Skeletal muscle tissue (tissue), 4 donors: ENCODE data around the gene KLRC3. TPM values are rescaled to one million over a fixed set of nuclear protein-coding genes. Genes with fewer than 3 reads are reported as not detected.
"Not testable (repeated sequence)": the region's sequence is repeated elsewhere in the genome, so short reads cannot be mapped to it uniquely, and the experiment has no call there.

Experiments
- H3K27ac ChIP-seq: one replicate; pipeline ENCODE4 v1.7.0; 2013; ENCODE audit warnings: mild to moderate bottlenecking, low read depth, low read length, inconsistent platforms
- H3K27me3 ChIP-seq, 3 donors: one replicate each; pipeline ENCODE4 v1.7.0; 2013; ENCODE audit warnings: low read length in 3 of 3; ENCODE audit not compliant: control insufficient read depth in 3 of 3, insufficient read depth in 3 of 3
- H3K36me3 ChIP-seq, 3 donors: one replicate each; pipeline ENCODE4 v1.7.0; 2013; ENCODE audit warnings: low read length in 3 of 3; ENCODE audit not compliant: control insufficient read depth in 3 of 3, insufficient read depth in 3 of 3
- H3K4me1 ChIP-seq, 3 donors: one replicate each; pipeline ENCODE4 v1.7.0; 2013; ENCODE audit warnings: low read length in 3 of 3, mild to moderate bottlenecking in 3 of 3; ENCODE audit not compliant: control insufficient read depth in 3 of 3, insufficient read depth in 3 of 3
- H3K4me3 ChIP-seq, 3 donors: one replicate each; pipeline ENCODE4 v1.7.0; 2013; ENCODE audit warnings: low read length in 3 of 3
- H3K9ac ChIP-seq, 3 donors: one replicate each; pipeline ENCODE4 v1.7.0; 2013; ENCODE audit warnings: low read length in 3 of 3, mild to moderate bottlenecking in 3 of 3, moderate library complexity in 2 of 3, low read depth in 1 of 3
- H3K9me3 ChIP-seq, 3 donors: one replicate each; pipeline ENCODE4 v1.7.0; 2013; ENCODE audit warnings: low read length in 3 of 3; ENCODE audit not compliant: control insufficient read depth in 3 of 3
- total RNA-seq: library from RNA; depleted of rRNA; stranded (reverse); fragments of >200 nt; gene quantifications from one replicate; pipeline ENCODE4 v1.2.3, GENCODE V29; 2014
- donor health status: Osteomylitis.

Gene KLRC3
- total RNA-seq: not detected

DNA sequence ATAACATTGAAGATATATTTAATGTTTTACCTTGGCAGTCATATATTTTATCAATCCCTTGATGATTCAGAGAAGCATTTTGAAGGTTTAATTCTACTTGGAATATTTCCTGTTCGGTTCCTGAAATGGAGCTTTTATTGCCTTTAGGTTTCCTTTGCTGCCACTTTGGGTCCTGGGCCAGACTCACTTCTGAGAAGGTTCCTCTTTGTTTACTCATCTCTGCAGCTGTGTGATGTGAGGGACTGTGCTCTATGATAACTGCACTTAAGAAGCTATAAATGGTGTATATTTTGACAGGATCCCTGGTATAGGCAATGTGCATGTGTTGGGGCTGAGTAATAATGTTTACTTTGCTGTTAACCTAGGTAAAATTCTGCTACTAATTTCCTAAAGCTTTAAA, at the start of gene KLRC3:
KLRC3 (minus strand) TSS at position 262 of the 400 bp plus-strand sequence; CDS start at position 217, 45 bp downstream.
- H3K9ac ChIP-seq, H3K4me3 ChIP-seq, H3K4me1 ChIP-seq, H3K36me3 ChIP-seq, H3K27me3 ChIP-seq, H3K9me3 ChIP-seq, H3K27ac ChIP-seq: not testable (repeated sequence)

DNA sequence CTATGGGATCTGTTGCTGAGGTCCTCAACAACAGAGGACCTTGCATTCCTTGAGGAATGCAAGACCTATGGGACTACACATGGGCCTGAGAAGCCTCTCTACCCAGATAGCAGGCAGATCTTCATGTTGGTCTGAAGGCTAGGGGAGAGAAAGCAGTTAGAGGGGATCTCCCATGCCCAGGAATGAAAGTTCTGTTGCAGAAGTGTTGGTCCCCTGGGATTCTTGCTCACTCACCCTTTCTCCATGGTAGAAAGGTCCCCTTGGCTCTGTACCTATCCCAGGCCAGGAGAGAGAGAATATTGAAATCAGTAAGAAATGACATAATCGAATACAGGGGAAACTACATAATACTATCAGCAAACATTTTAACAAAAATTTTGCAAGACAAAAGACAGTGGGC, 49.3 kb upstream of the KLRC3 start:
- H3K27me3 ChIP-seq: peaks cover 0 to 2% (median 0%) of the 10 kb centered on the region in 3 donors
- no peaks in the 10 kb centered on the region for H3K9me3 ChIP-seq
- no peak overlapping the region for H3K4me3 ChIP-seq
- no peak overlapping the region for H3K9ac ChIP-seq
- no peaks in the 10 kb centered on the region for H3K36me3 ChIP-seq
- no peaks in the 10 kb centered on the region for H3K4me1 ChIP-seq
- H3K27ac ChIP-seq: no peak overlapping the region

DNA sequence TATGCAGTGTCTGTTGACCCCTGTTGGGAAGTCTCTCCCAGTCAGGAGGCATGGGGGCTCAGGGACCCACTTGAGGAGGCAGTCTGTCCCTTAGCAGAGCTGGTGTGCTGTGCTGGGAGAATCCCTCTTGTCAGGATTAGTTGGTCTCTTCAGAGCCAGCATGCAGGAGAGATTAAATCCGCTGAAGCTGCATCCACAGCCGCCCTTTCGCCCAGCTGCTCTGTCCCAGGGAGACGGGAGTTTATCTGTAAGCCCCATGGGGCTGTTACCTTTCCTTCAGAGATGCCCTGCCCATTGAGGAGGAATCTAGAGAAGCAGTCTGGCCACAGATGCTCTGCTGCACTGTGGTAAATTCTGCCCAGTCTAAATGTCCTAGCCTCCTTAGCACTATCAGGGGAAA, 45.9 kb upstream of the KLRC3 start:
- H3K27ac ChIP-seq: no peak overlapping the region
- H3K4me1 ChIP-seq: no peaks in the 10 kb centered on the region
- H3K36me3 ChIP-seq: no peaks in the 10 kb centered on the region
- H3K4me3 ChIP-seq: no peak overlapping the region
- H3K27me3 ChIP-seq: peaks cover 0 to 2% (median 0%) of the 10 kb centered on the region in 3 donors
- no peak overlapping the region for H3K9ac ChIP-seq
- no peaks in the 10 kb centered on the region for H3K9me3 ChIP-seq

DNA sequence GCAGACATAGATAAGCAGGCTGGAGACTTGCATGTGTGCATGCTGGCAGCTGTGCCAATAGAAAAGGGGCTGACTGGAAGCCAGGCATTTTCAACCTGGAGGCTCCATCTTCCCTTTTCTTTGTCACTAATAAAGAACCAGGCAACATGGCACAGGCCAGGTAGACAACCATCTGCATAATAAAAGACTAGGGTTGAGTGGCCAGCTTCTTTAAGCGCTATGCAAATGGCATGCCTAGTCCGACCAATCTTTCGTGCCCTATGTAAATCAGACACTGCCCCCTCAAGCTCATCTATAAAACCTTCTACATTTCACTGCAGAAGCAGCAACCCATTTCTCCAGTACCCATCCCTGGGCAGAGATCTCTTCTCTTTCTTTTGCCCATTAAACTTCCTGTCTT, 37.4 kb upstream of the KLRC3 start:
- no peak overlapping the region for H3K4me3 ChIP-seq

DNA sequence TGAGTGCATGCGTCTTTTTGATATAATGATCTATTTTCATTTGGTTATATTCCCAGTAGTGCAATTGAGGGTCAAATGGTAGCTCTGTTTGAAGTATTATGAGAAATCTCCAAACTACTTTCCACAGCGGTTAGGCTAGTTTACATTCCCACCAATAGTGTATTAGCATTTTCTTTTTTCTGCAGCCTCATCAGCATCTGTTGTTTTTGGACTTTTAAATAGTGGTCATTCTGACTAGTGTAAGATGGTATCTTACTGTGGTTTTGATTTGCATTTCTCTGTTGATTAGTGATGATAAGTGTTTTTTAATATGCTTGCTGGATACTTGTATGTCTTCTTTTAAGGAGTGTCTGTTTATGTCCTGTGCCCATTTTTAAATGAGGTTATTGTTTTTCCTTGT, 36.5 kb upstream of the KLRC3 start:
- no peaks in the 10 kb centered on the region for H3K27me3 ChIP-seq
- H3K9me3 ChIP-seq: peaks cover 0 to 12% (median 3%) of the 10 kb centered on the region in 3 donors
- H3K4me3 ChIP-seq: no peak overlapping the region
- no peaks in the 10 kb centered on the region for H3K4me1 ChIP-seq
- no peaks in the 10 kb centered on the region for H3K36me3 ChIP-seq
- no peak overlapping the region for H3K27ac ChIP-seq
- H3K9ac ChIP-seq: no peak overlapping the region

More for the DNA sequence above, 37.4 kb upstream of the KLRC3 start:
- H3K27ac ChIP-seq: no peak overlapping the region
- peaks cover 0 to 12% (median 3%) of the 10 kb centered on the region in 3 donors for H3K9me3 ChIP-seq
- H3K36me3 ChIP-seq: no peaks in the 10 kb centered on the region
- no peaks in the 10 kb centered on the region for H3K4me1 ChIP-seq
- no peaks in the 10 kb centered on the region for H3K27me3 ChIP-seq
- no peak overlapping the region for H3K9ac ChIP-seq

DNA sequence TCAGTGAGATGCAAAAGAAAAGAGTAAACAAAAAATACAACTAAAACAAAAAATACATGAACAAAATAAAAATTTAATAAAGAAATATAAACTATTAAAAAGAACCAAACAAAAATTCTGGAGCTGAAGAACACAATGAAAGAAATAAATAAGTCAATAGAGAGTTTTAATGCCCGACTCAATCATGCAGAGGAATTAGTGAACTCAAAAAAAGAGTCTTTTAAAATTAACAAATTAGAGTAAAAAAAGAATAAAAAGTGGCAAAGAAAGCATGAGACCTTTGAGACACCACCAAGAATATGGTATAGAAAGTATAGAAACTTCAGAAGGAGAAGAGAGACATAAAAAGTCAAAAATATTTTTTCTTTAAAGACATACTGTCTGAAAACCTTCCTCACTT, 35.4 kb upstream of the KLRC3 start:
- peaks cover 0 to 12% (median 3%) of the 10 kb centered on the region in 3 donors for H3K9me3 ChIP-seq
- H3K4me3 ChIP-seq: no peak overlapping the region
- no peak overlapping the region for H3K27ac ChIP-seq
- H3K4me1 ChIP-seq: no peaks in the 10 kb centered on the region
- no peaks in the 10 kb centered on the region for H3K27me3 ChIP-seq
- no peak overlapping the region for H3K9ac ChIP-seq
- no peaks in the 10 kb centered on the region for H3K36me3 ChIP-seq

DNA sequence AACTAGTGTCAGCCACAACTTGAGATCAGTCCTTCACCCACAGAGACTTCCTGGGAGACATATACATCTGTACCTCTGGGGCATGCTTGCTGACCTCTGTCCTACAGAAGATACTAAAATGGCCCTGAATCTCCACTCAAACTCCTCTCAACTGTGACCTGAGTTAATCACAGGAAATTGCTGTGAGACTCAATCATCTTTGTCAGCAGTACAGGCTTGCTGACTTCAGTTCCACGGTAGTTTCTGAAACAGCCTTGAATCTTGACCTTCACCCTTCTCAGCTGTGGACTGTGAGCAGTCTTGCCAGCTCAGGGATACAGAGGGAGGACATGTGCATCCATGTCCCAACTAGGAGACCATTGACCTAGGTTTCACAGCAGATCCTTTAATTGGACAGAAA, 34.1 kb upstream of the KLRC3 start:
- H3K27ac ChIP-seq: no peak overlapping the region

DNA sequence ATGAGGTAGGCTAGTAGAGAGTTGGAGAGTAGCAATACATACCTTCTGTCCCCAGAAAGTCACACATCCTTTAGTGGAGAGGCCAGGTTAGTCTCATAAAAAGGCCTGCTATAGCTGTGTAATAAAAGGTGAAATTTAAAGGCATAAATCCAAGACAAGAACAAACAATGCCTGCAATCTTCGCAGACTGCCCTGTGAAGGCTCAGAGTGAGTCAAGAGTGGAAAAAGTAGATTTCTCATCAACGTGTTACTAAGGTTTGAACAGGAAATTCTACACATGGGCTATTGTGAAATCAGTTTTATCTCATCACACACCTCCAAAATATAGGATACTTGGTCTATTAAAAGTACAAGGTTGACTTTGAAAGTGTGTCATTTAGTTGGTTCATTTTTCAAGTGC, 32.8 kb upstream of the KLRC3 start, which contains the start of gene KLRC1:
KLRC1 (minus strand) TSS at position 222 of the 400 bp plus-strand sequence. CDS start 2,221 bp downstream, outside the sequence.
- Histone ChIP-seq H3K36me3 (no peaks in the 10 kb centered on the region), H3K4me1 (no peaks in the 10 kb centered on the region), H3K9me3 (peaks cover 0 to 12% (median 3%) of the 10 kb centered on the region in 3 donors), H3K4me3 (no peak within 1 kb of the TSS), H3K9ac (no peak within 1 kb of the TSS), H3K27ac (no peak within 1 kb of the TSS), H3K27me3 (no peaks in the 10 kb centered on the region)

More for the DNA sequence above, 34.1 kb upstream of the KLRC3 start:
- H3K9me3 ChIP-seq: peaks cover 0 to 12% (median 3%) of the 10 kb centered on the region in 3 donors
- H3K4me3 ChIP-seq: no peak overlapping the region
- H3K4me1 ChIP-seq: no peaks in the 10 kb centered on the region
- H3K27me3 ChIP-seq: no peaks in the 10 kb centered on the region
- no peak overlapping the region for H3K9ac ChIP-seq
- H3K36me3 ChIP-seq: no peaks in the 10 kb centered on the region

DNA sequence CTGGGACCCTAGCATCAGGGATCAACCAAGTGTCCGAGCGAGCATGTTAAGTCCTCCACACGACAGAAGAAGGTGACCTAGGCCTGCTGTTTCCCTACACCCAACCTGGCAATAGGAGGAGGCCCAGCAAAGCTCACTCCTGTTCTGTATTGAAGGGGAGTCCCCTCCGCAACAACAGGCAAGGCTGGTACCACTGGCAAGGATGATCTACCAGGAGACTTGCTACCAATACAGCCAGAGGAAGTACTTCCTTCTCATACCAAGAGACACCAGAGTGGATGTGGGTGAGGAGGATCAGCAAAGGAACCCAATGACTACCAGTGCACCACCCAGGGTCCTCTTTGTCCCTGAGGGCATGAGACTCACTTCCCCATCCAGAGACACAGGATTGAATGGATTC, 27.8 kb upstream of the KLRC3 start:
- Histone ChIP-seq H3K27me3 (no peaks in the 10 kb centered on the region), H3K9me3 (no peaks in the 10 kb centered on the region), H3K27ac (no peak overlapping the region), H3K9ac (no peak overlapping the region), H3K4me3 (no peak overlapping the region), H3K4me1 (no peaks in the 10 kb centered on the region), H3K36me3 (no peaks in the 10 kb centered on the region)

DNA sequence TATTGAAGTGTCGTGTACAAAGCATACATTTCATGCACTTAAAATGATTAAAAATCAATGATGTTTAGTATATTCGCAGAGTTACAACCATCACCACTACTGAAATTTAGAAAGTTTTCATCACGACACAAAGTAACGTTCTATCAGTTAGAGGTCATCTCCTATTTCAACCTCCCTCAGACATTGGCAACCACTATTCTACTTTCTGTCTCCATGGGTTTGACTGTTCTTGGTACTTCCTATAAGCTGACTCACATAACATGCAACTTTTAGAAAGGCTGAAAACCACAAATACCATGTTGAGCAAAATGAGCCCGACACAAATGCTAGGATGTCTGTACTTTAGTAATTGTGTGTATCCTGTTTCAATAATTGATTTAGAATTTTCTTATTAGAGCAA, 25.7 kb upstream of the KLRC3 start:
- H3K9ac ChIP-seq, H3K4me3 ChIP-seq, H3K27me3 ChIP-seq, H3K4me1 ChIP-seq, H3K9me3 ChIP-seq, H3K36me3 ChIP-seq, H3K27ac ChIP-seq: not testable (repeated sequence)

DNA sequence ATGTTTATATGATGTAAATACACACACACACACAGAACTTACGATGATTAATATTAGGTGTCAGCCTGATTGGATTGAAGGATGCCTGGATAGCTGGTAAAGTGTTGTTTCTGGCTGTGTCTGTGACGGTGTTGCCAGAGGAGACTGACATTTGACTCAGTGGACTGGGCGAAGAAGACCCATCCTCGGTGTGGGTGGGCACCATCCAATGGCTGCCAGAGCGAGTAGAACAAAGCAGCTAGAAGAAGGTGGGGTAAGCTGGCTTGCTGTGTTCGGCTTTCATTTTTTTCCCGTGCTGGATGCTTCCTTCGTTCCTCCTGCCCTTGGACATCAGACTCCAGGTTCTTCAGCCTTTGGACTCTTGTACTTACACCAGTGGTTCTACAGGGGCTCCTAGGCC, 20.7 kb upstream of the KLRC3 start:
- H3K36me3 ChIP-seq, H3K4me3 ChIP-seq, H3K27me3 ChIP-seq, H3K4me1 ChIP-seq, H3K27ac ChIP-seq, H3K9me3 ChIP-seq, H3K9ac ChIP-seq: not testable (repeated sequence)
